GM12865 (cell line): Measurements from ENCODE around the gene MAGI2.

ENCODE experiments used
- DNase-seq: peaks from one replicate; pipeline ENCODE4 v3.0.0; 2010; ENCODE audit warnings: low read depth
- H3K4me3 ChIP-seq: 2 replicates; pipeline ENCODE4 v1.5.1; 2011; ENCODE audit warnings: mild to moderate bottlenecking, low read depth, low read length, control low read depth
- CTCF ChIP-seq: IDR thresholded peaks from 2 replicates; pipeline ENCODE4 v1.5.1; 2011; ENCODE audit warnings: low read length, control low read depth, low read depth, inconsistent platforms; ENCODE audit not compliant: insufficient read depth; ENCODE audit errors: missing control alignments

MAGI2 gene

GRCh38 chr7:79489371-79489770 lies 35.9 kb upstream of the MAGI2 start:
- TF ChIP-seq CTCF = no peak
- DNase-seq = no peak
- no peak overlapping the region for H3K4me3 ChIP-seq

DNA sequence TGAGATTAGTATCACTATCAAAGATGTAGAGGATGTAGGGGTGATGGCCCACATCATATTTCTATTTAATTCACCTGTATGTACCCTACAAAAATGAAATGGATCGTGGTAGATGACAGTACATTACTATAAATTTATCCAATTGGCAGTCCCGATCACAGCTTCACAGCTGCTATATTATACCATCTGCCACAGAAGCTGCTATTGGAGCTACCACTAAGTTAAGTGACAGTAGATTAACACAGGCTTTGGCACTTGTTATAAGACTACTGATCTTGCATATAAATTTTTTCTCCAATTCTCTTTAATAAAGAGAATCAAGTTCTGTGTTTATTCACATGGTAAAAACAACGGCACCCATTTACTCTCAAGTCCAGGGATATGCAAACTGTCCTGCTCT lies 24.9 kb upstream of the MAGI2 start:
- no peak overlapping the region for H3K4me3 ChIP-seq
- DNase-seq = no peak
- no peak for TF ChIP-seq CTCF

DNA sequence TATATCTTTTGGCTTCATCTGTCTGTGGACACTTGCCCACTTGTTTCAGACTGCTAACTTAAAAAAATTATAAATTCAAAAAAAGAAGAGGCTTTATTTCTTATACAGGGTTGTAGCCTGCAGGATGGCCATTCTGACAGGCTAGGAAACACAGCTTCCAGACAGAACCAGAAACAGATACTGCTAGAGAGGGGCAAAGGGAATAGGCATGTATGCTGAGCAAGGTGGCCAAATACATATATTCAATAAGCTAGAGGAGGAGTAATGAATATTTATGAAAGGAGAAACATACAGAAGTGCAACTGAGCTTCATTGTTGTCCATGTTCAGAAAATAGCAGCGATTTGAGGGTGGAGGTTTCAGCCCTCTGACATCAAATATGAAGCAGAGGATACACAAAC lies 22.0 kb upstream of the MAGI2 start:
- no peak for DNase-seq
- TF ChIP-seq CTCF = no peak
- H3K4me3 ChIP-seq = no peak overlapping the region

DNA sequence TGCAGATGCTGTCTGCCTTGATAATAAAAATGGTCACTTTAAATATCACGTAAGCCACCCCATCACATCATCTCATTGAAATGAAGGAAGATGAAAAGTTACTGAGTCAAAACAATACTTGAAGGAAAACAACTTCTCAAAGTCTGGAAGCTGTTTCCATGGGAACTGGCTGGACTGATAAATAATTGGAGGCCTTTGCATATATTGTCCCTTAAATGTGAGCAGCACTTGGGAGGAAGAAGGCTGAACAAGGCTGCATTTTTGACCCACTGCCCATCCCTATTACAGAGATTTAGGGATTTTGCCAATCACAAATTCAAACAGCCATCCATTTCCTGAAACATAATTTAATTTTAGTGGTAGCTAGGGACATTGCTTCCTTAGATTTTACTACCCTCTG lies 18.2 kb upstream of the MAGI2 start:
- DNase-seq = no peak

GRCh38 chr7:79471283-79471682 lies 17.8 kb upstream of the MAGI2 start:
- H3K4me3 ChIP-seq = no peak overlapping the region
- DNase-seq = no peak
- TF ChIP-seq CTCF = no peak

More for the DNA sequence above, 18.2 kb upstream of the MAGI2 start:
- no peak for TF ChIP-seq CTCF
- no peak overlapping the region for H3K4me3 ChIP-seq

- DNase-seq = no peak
- H3K4me3 ChIP-seq = no peak overlapping the region
- TF ChIP-seq CTCF = no peak
These were observed 12.1 kb upstream of the MAGI2 start for GRCh38 chr7:79465551-79465950.

GRCh38 chr7:79464051-79464450 lies 10.6 kb upstream of the MAGI2 start:
- no peak for DNase-seq
- no peak for TF ChIP-seq CTCF
- no peak overlapping the region for H3K4me3 ChIP-seq
